Activated B cell treated with CpG ODN at 0.5 μM for 24 hours (primary cell): ENCODE data around the gene KLHL15. TPM values are rescaled to one million over a fixed set of nuclear protein-coding genes. Genes with fewer than 3 reads are reported as not detected.

Experiments
- ATAC-seq: fragments of 200-7000 bp; cut with Tn5 transposase; one replicate; pipeline ENCODE4 v1.10.0; 2021; ENCODE audit warnings: low read depth, mild to moderate bottlenecking, moderate library complexity
- CTCF ChIA-PET: fragments of 350-600 bp; sonication (Branson Sonifier 250); formaldehyde crosslinking; loops from one replicate; lab custom pipeline; 2021; ENCODE audit warnings: antibody characterized with exemption; lab: Charles Lee
- POLR2A ChIA-PET: fragments of 350-600 bp; sonication (Branson Sonifier 250); formaldehyde crosslinking; loops from one replicate; lab custom pipeline; 2021; ENCODE audit warnings: antibody characterized with exemption; lab: Charles Lee
- DNase-seq: peaks from one replicate; pipeline ENCODE4 v3.0.0; 2022
- H3K27ac Mint-ChIP-seq: one replicate; pipeline ENCODE4 v1.8.0; 2020; ENCODE audit warnings: mixed read lengths
- H3K27me3 Mint-ChIP-seq: one replicate; pipeline ENCODE4 v1.8.0; 2021; ENCODE audit warnings: mixed read lengths
- H3K36me3 Mint-ChIP-seq: one replicate; pipeline ENCODE4 v1.8.0; 2021; ENCODE audit warnings: low read depth, mixed read lengths
- H3K4me1 Mint-ChIP-seq: one replicate; pipeline ENCODE4 v1.8.0; 2021; ENCODE audit warnings: mixed read lengths
- H3K4me3 Mint-ChIP-seq: one replicate; pipeline ENCODE4 v1.8.0; 2020; ENCODE audit warnings: mild to moderate bottlenecking, mixed read lengths
- H3K9me3 Mint-ChIP-seq: one replicate; pipeline ENCODE4 v1.8.0; 2020; ENCODE audit warnings: mixed read lengths
- intact Hi-C: fragments of 100-400 bp; cut with micrococcal nuclease; formaldehyde crosslinking; loops from one replicate; pipeline ENCODE4 v1.15.1; 2024
- total RNA-seq: library from RNA; stranded (reverse); gene quantifications from 2 replicates; pipeline ENCODE4 v1.2.3, GENCODE V29; 2022
- TF ChIP-seq, protein P1 (sequence below): fragments of 200-600 bp; IDR thresholded peaks from one replicate; pipeline ENCODE4 v1.8.0; 2022; ENCODE audit warnings: antibody characterized with exemption, mild to moderate bottlenecking

Gene KLHL15, protein sequence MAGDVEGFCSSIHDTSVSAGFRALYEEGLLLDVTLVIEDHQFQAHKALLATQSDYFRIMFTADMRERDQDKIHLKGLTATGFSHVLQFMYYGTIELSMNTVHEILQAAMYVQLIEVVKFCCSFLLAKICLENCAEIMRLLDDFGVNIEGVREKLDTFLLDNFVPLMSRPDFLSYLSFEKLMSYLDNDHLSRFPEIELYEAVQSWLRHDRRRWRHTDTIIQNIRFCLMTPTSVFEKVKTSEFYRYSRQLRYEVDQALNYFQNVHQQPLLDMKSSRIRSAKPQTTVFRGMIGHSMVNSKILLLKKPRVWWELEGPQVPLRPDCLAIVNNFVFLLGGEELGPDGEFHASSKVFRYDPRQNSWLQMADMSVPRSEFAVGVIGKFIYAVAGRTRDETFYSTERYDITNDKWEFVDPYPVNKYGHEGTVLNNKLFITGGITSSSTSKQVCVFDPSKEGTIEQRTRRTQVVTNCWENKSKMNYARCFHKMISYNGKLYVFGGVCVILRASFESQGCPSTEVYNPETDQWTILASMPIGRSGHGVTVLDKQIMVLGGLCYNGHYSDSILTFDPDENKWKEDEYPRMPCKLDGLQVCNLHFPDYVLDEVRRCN
- 7.3 and 8.1 TPM in 2 replicates for total RNA-seq

DNA sequence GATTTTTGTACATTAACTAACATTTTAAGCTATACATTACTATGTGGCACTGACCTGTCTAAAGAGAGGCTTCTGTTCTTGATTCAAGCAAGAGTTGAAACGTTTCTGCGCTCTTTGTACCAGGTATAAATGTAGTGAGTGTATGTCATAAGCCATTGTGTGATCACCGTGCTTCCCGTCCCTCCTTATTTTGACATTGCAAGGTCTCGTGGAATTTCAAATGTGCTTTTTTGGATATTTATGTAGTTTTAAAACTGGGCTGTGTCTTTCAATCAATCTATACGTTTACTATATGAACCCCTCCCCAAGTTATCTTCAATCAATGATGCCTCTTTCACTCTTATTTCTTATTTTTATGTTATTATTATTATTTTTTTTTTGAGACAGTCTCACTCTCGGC lies at the start of gene KLHL15:
KLHL15 (minus strand) TSS at position 101 of the 400 bp plus-strand sequence. CDS start 20,493 bp downstream, outside the sequence.
- peaks cover 8% of the 10 kb centered on the region for H3K4me1 Mint-ChIP-seq
- CTCF ChIA-PET, result interaction anchor here (3.5 kb wide), 1 partner anchor 27 kb away, joined by 22 read pairs; the partner anchor contains the start of gene EIF2S3
- ATAC-seq, result no peak
- H3K36me3 Mint-ChIP-seq, result no peaks in the 10 kb centered on the region
- no peak for DNase-seq
- H3K9me3 Mint-ChIP-seq, result no peaks in the 10 kb centered on the region
- POLR2A ChIA-PET, result interaction anchor here (0.5 to 4.5 kb wide), 3 partner anchors 18 to 27 kb away, joined by 4 to 113 read pairs (median 5); partner anchors contain the start of gene EIF2S3
- H3K4me3 Mint-ChIP-seq, result peak within 1 kb of the TSS; percentile 84
- peak within 1 kb of the TSS; percentile 86 for H3K27ac Mint-ChIP-seq
- H3K27me3 Mint-ChIP-seq, result no peaks in the 10 kb centered on the region
- intact Hi-C loops, result loop anchor here (10.0 kb wide), 1 partner anchor 362 kb away; the partner anchor contains the start of gene PRDX4
- TF ChIP-seq, protein P1, sequence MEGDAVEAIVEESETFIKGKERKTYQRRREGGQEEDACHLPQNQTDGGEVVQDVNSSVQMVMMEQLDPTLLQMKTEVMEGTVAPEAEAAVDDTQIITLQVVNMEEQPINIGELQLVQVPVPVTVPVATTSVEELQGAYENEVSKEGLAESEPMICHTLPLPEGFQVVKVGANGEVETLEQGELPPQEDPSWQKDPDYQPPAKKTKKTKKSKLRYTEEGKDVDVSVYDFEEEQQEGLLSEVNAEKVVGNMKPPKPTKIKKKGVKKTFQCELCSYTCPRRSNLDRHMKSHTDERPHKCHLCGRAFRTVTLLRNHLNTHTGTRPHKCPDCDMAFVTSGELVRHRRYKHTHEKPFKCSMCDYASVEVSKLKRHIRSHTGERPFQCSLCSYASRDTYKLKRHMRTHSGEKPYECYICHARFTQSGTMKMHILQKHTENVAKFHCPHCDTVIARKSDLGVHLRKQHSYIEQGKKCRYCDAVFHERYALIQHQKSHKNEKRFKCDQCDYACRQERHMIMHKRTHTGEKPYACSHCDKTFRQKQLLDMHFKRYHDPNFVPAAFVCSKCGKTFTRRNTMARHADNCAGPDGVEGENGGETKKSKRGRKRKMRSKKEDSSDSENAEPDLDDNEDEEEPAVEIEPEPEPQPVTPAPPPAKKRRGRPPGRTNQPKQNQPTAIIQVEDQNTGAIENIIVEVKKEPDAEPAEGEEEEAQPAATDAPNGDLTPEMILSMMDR, result no peak

DNA sequence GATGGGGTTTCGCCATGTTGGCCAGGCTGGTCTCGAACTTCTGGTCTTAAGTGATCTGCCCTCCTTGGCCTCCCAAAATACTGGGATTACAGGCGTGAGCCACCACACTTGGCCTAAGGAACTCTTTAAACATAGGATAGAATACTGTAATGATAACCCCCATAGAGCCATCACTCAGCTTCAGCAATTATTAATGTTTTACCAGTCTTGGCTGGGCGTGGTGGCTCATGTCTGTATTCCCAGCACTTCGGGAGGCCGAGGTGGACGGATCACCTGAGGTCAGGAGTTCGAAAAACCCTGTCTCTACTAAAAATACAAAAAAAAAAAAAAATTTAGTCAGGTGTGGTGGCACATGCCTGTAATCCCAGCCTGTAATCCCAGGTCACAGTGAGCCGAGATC lies 42.9 kb upstream of the KLHL15 start:
- intact Hi-C loops, result no loop called here
- TF ChIP-seq, protein P1, result no peak
- H3K36me3 Mint-ChIP-seq, result peaks cover 60% of the 10 kb centered on the region
- no peak overlapping the region for H3K4me3 Mint-ChIP-seq
- ChIA-PET POLR2A (no interaction called here), CTCF (no interaction called here)
- ATAC-seq (no peak), DNase-seq (no peak)
- no peak overlapping the region for H3K27ac Mint-ChIP-seq
- H3K4me1 Mint-ChIP-seq, result no peaks in the 10 kb centered on the region
- no peaks in the 10 kb centered on the region for H3K9me3 Mint-ChIP-seq
- no peaks in the 10 kb centered on the region for H3K27me3 Mint-ChIP-seq

DNA sequence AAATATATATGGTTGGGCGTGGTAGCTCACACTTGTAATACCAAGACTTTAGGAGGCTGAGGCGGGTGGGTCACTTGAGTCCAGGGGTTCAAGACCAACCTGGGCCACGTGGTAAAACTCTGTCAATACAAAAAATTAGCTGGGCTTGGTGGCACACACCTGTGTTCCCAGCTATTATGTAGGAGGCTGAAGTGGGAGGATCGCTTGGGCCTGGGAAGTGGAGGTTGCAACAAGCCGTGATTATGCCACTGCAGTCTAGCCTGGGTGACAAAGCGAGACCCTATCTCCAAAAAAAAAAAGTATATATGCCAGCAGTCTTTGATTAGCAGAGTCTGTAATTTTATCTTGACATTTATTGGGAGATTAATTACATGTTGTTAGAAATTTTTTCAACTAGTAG lies 36.5 kb upstream of the KLHL15 start:
- ChIA-PET CTCF (no interaction called here), POLR2A (interaction anchor here (1.1 kb wide), 1 partner anchor 9 kb away, joined by 5 read pairs; the partner anchor contains the start of gene EIF2S3)
- intact Hi-C loops, result no loop called here
- Mint-ChIP-seq H3K4me1 (no peaks in the 10 kb centered on the region), H3K9me3 (no peaks in the 10 kb centered on the region), H3K4me3 (no peak overlapping the region), H3K36me3 (peaks cover 59% of the 10 kb centered on the region), H3K27me3 (no peaks in the 10 kb centered on the region), H3K27ac (no peak overlapping the region)
- DNase-seq (no peak), ATAC-seq (no peak)
- TF ChIP-seq, protein P1, result no peak

DNA sequence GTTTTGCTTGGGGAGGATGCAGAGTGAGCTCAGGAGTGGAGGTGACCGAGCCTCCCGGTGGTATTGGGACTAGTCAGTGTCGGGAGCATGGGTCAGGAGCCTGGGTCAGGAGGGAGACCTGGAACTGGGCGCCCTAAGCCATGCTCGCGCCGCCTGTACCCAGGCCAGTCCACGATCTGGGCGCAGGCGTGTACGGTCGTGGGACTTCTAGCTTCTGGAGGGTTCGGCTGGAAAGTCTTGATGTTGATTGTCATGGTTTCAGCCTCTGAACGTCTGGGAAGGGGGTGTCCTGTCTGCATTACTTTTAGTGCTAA lies 28.0 kb upstream of the KLHL15 start:
- Mint-ChIP-seq H3K9me3 (no peaks in the 10 kb centered on the region), H3K36me3 (peaks cover 17% of the 10 kb centered on the region), H3K4me1 (peaks cover 4% of the 10 kb centered on the region), H3K27me3 (no peaks in the 10 kb centered on the region), H3K27ac (peak overlapping the region; percentile 99), H3K4me3 (no peak overlapping the region)
- ChIA-PET POLR2A (interaction anchor here (0.6 to 3.2 kb wide), 22 partner anchors 8 to 388 kb away, joined by 3 to 113 read pairs (median 6); partner anchors contain the start of genes ACOT9, APOO, CXorf58 and KLHL15), CTCF (interaction anchor here (0.6 to 2.5 kb wide), 5 partner anchors 29 to 426 kb away, joined by 3 to 32 read pairs (median 19); partner anchors contain the start of genes APOO, CXorf58, KLHL15 and SAT1)
- ATAC-seq, result peak; percentile 8
- no peak for DNase-seq
- intact Hi-C loops, result loop anchor here (2.0 to 10.0 kb wide), 4 partner anchors 100 to 360 kb away; partner anchors contain the start of gene ACOT9
- TF ChIP-seq, protein P1, result no peak
